SK-N-SH treated with all-trans-retinoic acid at 6 μM for 48 hours (cell line): Measurements from ENCODE around the gene COPG2.

Source experiments
- ATAC-seq: fragments of 200-7000 bp; cut with Tn5 transposase; 3 replicates; pipeline ENCODE4 v1.9.1; 2020; ENCODE audit warnings: mild to moderate bottlenecking, moderate library complexity
- CSDC2 ChIP-seq: fragments of 250-450 bp; sonication (Bioruptor Pico); IDR thresholded peaks from 2 replicates; pipeline ENCODE4 v1.5.0; 2020; ENCODE audit warnings: mild to moderate bottlenecking, moderate library complexity
- ESRRG ChIP-seq: fragments of 250-450 bp; sonication (Bioruptor Pico); IDR thresholded peaks from 2 replicates; pipeline ENCODE4 v1.6.1; 2021; ENCODE audit warnings: mild to moderate bottlenecking
- GLIS3 ChIP-seq: fragments of 250-450 bp; sonication (Bioruptor Pico); IDR thresholded peaks from 2 replicates; pipeline ENCODE4 v1.5.0; 2020; ENCODE audit warnings: mild to moderate bottlenecking, moderate library complexity
- ISL1 ChIP-seq: fragments of 250-450 bp; sonication (Bioruptor Pico); IDR thresholded peaks from 2 replicates; pipeline ENCODE4 v2.1.2; 2022; ENCODE audit warnings: mild to moderate bottlenecking, moderate library complexity
- OSR1 ChIP-seq: fragments of 250-450 bp; sonication (Bioruptor Pico); IDR thresholded peaks from 2 replicates; pipeline ENCODE4 v1.8.0; 2022; ENCODE audit warnings: moderate library complexity, mild to moderate bottlenecking, inconsistent platforms
- PPARA ChIP-seq: fragments of 250-450 bp; sonication (Bioruptor Pico); IDR thresholded peaks from 2 replicates; pipeline ENCODE4 v1.5.0; 2020; ENCODE audit warnings: mild to moderate bottlenecking, borderline replicate concordance
- RARB ChIP-seq: fragments of 250-450 bp; sonication (Bioruptor Pico); IDR thresholded peaks from 2 replicates; pipeline ENCODE4 v1.8.0; 2021; ENCODE audit warnings: mild to moderate bottlenecking, moderate library complexity
- SNAI2 ChIP-seq: fragments of 250-450 bp; sonication (Bioruptor Pico); IDR thresholded peaks from 2 replicates; pipeline ENCODE4 v1.5.0; 2020; ENCODE audit warnings: mild to moderate bottlenecking, moderate library complexity
- TCF4 ChIP-seq: fragments of 250-450 bp; sonication (Bioruptor Pico); IDR thresholded peaks from 2 replicates; pipeline ENCODE4 v1.8.0; 2021; ENCODE audit warnings: mild to moderate bottlenecking, moderate library complexity, borderline replicate concordance
- TOX ChIP-seq: fragments of 250-450 bp; sonication (Bioruptor Pico); IDR thresholded peaks from 2 replicates; pipeline ENCODE4 v1.8.0; 2021; ENCODE audit warnings: mild to moderate bottlenecking, moderate library complexity, borderline replicate concordance
- ZC3H10 ChIP-seq: fragments of 250-450 bp; sonication (Bioruptor Pico); IDR thresholded peaks from 2 replicates; pipeline ENCODE4 v1.5.1; 2021; ENCODE audit warnings: mild to moderate bottlenecking, moderate library complexity
- ZFP3 ChIP-seq: fragments of 250-450 bp; sonication (Bioruptor Pico); IDR thresholded peaks from 2 replicates; pipeline ENCODE4 v1.5.0; 2020; ENCODE audit warnings: mild to moderate bottlenecking, moderate library complexity
- ZFP30 ChIP-seq: fragments of 450-650 bp; formaldehyde crosslinking; IDR thresholded peaks from 2 replicates; pipeline ENCODE4 v1.5.0; 2022; ENCODE audit warnings: mild to moderate bottlenecking, moderate library complexity
- ZNF565 ChIP-seq: fragments of 450-650 bp; formaldehyde crosslinking; conservative IDR thresholded peaks from 2 replicates; pipeline ENCODE4 v1.5.0; 2020; ENCODE audit warnings: low read depth, mild to moderate bottlenecking, moderate library complexity
- ZNF70 ChIP-seq: fragments of 450-650 bp; formaldehyde crosslinking; IDR thresholded peaks from 2 replicates; pipeline ENCODE4 v1.5.0; 2020; ENCODE audit warnings: mild to moderate bottlenecking, moderate library complexity
- TF ChIP-seq, protein P1 (sequence below): fragments of 250-450 bp; sonication (Bioruptor Pico); IDR thresholded peaks from 2 replicates; pipeline ENCODE4 v1.8.0; 2020; ENCODE audit warnings: mild to moderate bottlenecking, moderate library complexity, borderline replicate concordance
- TF ChIP-seq, protein P2 (sequence below): fragments of 250-450 bp; sonication (Bioruptor Pico); IDR thresholded peaks from 2 replicates; pipeline ENCODE4 v1.8.0; 2021; ENCODE audit warnings: low read depth, mild to moderate bottlenecking, moderate library complexity, borderline replicate concordance
- TF ChIP-seq, protein P3 (sequence below): fragments of 250-450 bp; sonication (Bioruptor Pico); IDR thresholded peaks from 2 replicates; pipeline ENCODE4 v1.5.1; 2020; ENCODE audit warnings: low read depth, mild to moderate bottlenecking, moderate library complexity
- TF ChIP-seq, protein P4 (sequence below): fragments of 250-450 bp; sonication (Bioruptor Pico); IDR thresholded peaks from 2 replicates; pipeline ENCODE4 v1.5.1; 2021; ENCODE audit warnings: mild to moderate bottlenecking, moderate library complexity
- TF ChIP-seq, protein P5 (sequence below): fragments of 250-450 bp; sonication (Bioruptor Pico); IDR thresholded peaks from 2 replicates; pipeline ENCODE4 v1.5.0; 2020; ENCODE audit warnings: mild to moderate bottlenecking, moderate library complexity

Gene COPG2

DNA sequence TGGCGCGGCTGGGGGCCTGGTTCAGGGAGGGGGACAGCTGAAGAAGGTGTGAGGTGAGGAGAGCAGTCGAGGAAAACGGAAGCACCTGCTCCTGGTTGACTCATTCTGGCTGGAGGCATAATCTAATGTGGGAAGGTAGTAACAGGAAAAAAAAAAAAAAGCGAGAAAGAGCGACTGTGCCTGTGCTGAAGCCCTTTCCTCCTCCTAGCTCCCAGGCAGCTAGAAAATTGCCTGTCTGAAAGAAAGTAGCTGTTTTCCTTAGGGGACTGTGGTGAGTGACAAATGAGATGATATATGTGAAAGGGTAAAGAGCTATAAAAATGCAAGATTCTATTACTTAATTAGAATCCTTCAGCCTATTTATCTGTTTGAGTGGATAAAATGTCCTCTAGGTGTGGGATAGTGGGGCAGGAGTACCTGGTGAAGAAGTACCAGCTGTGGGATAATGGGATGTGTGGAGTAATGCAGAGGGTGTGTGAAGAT lies 181.6 kb downstream of the COPG2 start:
- no peak for ATAC-seq
- TF ChIP-seq TCF4 (CRISPR knock-in tag) = no peak
- TF ChIP-seq OSR1 (CRISPR knock-in tag) = no peak
- no peak for TF ChIP-seq ZFP3 (CRISPR knock-in tag)
- no peak for TF ChIP-seq ZC3H10 (CRISPR knock-in tag)
- TF ChIP-seq ZNF70 (CRISPR knock-in tag) = no peak
- TF ChIP-seq, protein P1, sequence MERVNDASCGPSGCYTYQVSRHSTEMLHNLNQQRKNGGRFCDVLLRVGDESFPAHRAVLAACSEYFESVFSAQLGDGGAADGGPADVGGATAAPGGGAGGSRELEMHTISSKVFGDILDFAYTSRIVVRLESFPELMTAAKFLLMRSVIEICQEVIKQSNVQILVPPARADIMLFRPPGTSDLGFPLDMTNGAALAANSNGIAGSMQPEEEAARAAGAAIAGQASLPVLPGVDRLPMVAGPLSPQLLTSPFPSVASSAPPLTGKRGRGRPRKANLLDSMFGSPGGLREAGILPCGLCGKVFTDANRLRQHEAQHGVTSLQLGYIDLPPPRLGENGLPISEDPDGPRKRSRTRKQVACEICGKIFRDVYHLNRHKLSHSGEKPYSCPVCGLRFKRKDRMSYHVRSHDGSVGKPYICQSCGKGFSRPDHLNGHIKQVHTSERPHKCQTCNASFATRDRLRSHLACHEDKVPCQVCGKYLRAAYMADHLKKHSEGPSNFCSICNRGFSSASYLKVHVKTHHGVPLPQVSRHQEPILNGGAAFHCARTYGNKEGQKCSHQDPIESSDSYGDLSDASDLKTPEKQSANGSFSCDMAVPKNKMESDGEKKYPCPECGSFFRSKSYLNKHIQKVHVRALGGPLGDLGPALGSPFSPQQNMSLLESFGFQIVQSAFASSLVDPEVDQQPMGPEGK (CRISPR knock-in tag) = no peak
- TF ChIP-seq ESRRG = no peak
- TF ChIP-seq SNAI2 (CRISPR knock-in tag) = no peak
- no peak for TF ChIP-seq CSDC2 (CRISPR knock-in tag)
- TF ChIP-seq GLIS3 (CRISPR knock-in tag) = no peak

DNA sequence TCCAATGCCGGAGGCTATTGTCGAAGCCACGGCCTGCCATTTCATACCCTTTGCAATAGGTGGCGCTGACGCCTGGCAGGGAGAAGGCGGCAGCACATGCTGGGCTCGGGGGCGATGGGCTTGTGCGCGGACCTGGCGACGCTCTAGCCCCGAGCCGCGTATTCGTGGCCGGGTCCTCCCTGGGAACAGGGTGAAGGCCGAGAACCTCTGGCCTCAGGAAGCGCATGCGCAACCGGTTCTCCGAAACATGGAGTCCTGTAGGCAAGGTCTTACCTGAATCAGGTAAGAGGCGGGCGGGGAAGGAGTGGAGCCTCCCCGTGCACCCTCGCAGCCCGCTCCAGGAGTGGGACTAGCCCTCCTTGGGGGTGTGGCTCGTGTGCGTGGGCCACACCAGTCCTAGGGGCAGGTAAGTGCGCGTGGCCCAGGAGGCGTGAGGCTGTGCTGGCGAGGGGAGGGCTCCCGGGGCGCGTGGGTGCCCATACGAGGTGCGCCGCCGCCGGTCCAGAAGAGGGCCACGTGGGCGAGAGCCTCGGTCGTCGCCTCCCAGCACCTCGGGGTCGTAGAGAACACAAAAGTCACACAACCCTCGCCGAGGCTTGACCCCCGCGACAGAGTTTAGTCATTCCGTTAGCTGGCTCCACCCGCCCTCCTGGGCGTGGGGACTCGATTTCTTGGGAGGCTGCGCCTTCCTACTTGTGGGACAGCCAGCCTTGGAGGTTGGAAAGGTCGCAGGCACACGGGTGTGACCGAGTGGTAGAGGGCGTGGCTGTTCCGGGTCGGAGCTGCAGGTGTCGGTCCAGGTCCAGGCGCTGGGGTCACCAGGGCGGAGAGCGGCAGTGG lies 182.2 kb downstream of the COPG2 start:
- ATAC-seq = no peak
- TF ChIP-seq OSR1 (CRISPR knock-in tag) (no peak), ZC3H10 (CRISPR knock-in tag) (no peak), ISL1 (no peak), ZNF565 (no peak), TOX (no peak), RARB (CRISPR knock-in tag) (no peak), SNAI2 (CRISPR knock-in tag) (no peak)
- TF ChIP-seq, protein P1 (CRISPR knock-in tag) = no peak
- TF ChIP-seq, protein P2, sequence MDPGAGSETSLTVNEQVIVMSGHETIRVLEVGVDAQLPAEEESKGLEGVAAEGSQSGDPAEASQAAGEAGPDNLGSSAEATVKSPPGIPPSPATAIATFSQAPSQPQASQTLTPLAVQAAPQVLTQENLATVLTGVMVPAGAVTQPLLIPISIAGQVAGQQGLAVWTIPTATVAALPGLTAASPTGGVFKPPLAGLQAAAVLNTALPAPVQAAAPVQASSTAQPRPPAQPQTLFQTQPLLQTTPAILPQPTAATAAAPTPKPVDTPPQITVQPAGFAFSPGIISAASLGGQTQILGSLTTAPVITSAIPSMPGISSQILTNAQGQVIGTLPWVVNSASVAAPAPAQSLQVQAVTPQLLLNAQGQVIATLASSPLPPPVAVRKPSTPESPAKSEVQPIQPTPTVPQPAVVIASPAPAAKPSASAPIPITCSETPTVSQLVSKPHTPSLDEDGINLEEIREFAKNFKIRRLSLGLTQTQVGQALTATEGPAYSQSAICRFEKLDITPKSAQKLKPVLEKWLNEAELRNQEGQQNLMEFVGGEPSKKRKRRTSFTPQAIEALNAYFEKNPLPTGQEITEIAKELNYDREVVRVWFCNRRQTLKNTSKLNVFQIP = no peak
- TF ChIP-seq, protein P3, sequence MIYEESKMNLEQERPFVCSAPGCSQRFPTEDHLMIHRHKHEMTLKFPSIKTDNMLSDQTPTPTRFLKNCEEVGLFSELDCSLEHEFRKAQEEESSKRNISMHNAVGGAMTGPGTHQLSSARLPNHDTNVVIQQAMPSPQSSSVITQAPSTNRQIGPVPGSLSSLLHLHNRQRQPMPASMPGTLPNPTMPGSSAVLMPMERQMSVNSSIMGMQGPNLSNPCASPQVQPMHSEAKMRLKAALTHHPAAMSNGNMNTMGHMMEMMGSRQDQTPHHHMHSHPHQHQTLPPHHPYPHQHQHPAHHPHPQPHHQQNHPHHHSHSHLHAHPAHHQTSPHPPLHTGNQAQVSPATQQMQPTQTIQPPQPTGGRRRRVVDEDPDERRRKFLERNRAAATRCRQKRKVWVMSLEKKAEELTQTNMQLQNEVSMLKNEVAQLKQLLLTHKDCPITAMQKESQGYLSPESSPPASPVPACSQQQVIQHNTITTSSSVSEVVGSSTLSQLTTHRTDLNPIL = no peak

DNA sequence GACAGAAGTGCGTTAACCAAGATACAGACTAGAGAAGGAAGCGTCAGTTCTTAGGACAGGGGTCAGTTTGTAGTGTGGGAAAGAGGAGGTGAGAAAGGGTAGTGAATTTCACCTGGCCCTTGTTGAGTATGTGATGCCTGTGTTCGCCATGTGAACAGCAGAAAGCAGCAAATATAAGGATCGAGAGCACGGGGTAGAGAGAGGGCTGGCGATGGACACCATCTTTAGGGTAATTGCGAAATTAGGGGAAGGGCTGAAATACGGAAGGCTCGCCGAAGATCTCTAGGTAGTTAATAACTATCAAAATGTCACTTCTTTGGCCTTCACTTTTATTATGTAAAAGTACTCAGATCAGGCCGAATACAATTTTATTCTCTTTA lies 182.8 kb downstream of the COPG2 start:
- ATAC-seq = no peak

More for the DNA sequence above, 182.8 kb downstream of the COPG2 start:
- TF ChIP-seq CSDC2 (CRISPR knock-in tag) = no peak
- TF ChIP-seq, protein P4, sequence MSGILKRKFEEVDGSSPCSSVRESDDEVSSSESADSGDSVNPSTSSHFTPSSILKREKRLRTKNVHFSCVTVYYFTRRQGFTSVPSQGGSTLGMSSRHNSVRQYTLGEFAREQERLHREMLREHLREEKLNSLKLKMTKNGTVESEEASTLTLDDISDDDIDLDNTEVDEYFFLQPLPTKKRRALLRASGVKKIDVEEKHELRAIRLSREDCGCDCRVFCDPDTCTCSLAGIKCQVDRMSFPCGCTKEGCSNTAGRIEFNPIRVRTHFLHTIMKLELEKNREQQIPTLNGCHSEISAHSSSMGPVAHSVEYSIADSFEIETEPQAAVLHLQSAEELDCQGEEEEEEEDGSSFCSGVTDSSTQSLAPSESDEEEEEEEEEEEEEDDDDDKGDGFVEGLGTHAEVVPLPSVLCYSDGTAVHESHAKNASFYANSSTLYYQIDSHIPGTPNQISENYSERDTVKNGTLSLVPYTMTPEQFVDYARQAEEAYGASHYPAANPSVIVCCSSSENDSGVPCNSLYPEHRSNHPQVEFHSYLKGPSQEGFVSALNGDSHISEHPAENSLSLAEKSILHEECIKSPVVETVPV (CRISPR knock-in tag) = no peak
- TF ChIP-seq PPARA = no peak
- no peak for TF ChIP-seq ZFP3 (CRISPR knock-in tag)
- TF ChIP-seq TOX = no peak
- TF ChIP-seq, protein P5, sequence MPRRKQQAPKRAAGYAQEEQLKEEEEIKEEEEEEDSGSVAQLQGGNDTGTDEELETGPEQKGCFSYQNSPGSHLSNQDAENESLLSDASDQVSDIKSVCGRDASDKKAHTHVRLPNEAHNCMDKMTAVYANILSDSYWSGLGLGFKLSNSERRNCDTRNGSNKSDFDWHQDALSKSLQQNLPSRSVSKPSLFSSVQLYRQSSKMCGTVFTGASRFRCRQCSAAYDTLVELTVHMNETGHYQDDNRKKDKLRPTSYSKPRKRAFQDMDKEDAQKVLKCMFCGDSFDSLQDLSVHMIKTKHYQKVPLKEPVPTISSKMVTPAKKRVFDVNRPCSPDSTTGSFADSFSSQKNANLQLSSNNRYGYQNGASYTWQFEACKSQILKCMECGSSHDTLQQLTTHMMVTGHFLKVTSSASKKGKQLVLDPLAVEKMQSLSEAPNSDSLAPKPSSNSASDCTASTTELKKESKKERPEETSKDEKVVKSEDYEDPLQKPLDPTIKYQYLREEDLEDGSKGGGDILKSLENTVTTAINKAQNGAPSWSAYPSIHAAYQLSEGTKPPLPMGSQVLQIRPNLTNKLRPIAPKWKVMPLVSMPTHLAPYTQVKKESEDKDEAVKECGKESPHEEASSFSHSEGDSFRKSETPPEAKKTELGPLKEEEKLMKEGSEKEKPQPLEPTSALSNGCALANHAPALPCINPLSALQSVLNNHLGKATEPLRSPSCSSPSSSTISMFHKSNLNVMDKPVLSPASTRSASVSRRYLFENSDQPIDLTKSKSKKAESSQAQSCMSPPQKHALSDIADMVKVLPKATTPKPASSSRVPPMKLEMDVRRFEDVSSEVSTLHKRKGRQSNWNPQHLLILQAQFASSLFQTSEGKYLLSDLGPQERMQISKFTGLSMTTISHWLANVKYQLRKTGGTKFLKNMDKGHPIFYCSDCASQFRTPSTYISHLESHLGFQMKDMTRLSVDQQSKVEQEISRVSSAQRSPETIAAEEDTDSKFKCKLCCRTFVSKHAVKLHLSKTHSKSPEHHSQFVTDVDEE (CRISPR knock-in tag) = no peak
- TF ChIP-seq ZFP30 (CRISPR knock-in tag) = no peak
- TF ChIP-seq ESRRG = no peak
- no peak for TF ChIP-seq ZNF70 (CRISPR knock-in tag)
- no peak for TF ChIP-seq OSR1 (CRISPR knock-in tag)
- TF ChIP-seq GLIS3 (CRISPR knock-in tag) = no peak
